Neural progenitor cell (in vitro differentiated cells): ENCODE results near the gene ANLN.

Source experiments
- EZH2 ChIP-seq: fragments of 200-600 bp; sonication (generic); IDR thresholded peaks from 2 replicates; pipeline ENCODE4 v1.6.1; 2017; ENCODE audit warnings: antibody characterized with exemption, mild to moderate bottlenecking, moderate library complexity
- EZH2phosphoT487 ChIP-seq: fragments of 200-600 bp; sonication (generic); IDR thresholded peaks from 2 replicates; pipeline ENCODE4 v1.6.1; 2017; ENCODE audit warnings: antibody characterized with exemption
- TF ChIP-seq, protein P1 (sequence below): fragments of 200-600 bp; sonication (generic); IDR thresholded peaks from 2 replicates; pipeline ENCODE4 v1.5.1; 2017; ENCODE audit warnings: antibody characterized with exemption, mild to moderate bottlenecking

DNA sequence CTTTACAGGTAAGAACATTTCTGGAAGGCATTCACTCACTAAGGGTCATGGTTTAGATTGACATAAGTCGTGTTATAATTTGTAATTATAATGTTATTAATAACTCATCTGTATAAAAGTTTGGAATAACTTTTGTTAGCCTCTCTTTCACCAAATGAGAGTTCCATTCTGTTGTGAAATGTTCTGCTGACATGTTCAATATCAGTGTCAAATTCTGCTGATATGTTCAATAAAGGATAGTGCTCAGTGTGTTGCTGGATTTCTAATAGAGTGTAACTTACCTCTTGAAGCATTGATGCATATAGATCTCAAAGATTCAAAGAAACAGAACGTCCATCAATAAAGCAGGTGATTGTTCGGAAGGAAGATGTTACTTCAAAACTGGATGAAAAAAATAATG is 30.6 kb downstream of the ANLN start:
- TF ChIP-seq, protein P1, sequence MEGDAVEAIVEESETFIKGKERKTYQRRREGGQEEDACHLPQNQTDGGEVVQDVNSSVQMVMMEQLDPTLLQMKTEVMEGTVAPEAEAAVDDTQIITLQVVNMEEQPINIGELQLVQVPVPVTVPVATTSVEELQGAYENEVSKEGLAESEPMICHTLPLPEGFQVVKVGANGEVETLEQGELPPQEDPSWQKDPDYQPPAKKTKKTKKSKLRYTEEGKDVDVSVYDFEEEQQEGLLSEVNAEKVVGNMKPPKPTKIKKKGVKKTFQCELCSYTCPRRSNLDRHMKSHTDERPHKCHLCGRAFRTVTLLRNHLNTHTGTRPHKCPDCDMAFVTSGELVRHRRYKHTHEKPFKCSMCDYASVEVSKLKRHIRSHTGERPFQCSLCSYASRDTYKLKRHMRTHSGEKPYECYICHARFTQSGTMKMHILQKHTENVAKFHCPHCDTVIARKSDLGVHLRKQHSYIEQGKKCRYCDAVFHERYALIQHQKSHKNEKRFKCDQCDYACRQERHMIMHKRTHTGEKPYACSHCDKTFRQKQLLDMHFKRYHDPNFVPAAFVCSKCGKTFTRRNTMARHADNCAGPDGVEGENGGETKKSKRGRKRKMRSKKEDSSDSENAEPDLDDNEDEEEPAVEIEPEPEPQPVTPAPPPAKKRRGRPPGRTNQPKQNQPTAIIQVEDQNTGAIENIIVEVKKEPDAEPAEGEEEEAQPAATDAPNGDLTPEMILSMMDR: no peak
- no peak for TF ChIP-seq EZH2
- no peak for TF ChIP-seq EZH2phosphoT487
